ENCODE data around the gene SLC28A2. TPM values are rescaled to one million over a fixed set of nuclear protein-coding genes. Genes with fewer than 3 reads are reported as not detected.
"Not testable (repeated sequence)": the region's sequence is repeated elsewhere in the genome, so short reads cannot be mapped to it uniquely, and the experiment has no call there.

SLC28A2 gene
- polyA plus RNA-seq, 5 donors, result 0.25 to 0.84 (median 0.36) TPM

GRCh38 chr15:45262906-45263461 lies 10.9 kb downstream of the SLC28A2 start:
- DNase-seq, result no peak

GRCh38 chr15:45263854-45264253 lies 11.8 kb downstream of the SLC28A2 start:
- DNase-seq, result no peak

GRCh38 chr15:45265506-45265905 lies 13.5 kb downstream of the SLC28A2 start:
- DNase-seq, result no peak

- DNase-seq, result no peak
Measured at GRCh38 chr15:45268135-45268534, 16.1 kb downstream of the SLC28A2 start.

GRCh38 chr15:45274636-45275380 lies 22.8 kb downstream of the SLC28A2 start:
- no peak for DNase-seq

- DNase-seq, result peak; percentile 14 to 16
Measured at GRCh38 chr15:45276831-45277230, 24.8 kb downstream of the SLC28A2 start.

- DNase-seq, result peak; percentile 97 to 98
Measured at GRCh38 chr15:45279024-45279698, 27.1 kb downstream of the SLC28A2 start.

GRCh38 chr15:45285413-45285812 lies 33.4 kb downstream of the SLC28A2 start:
- no peak for DNase-seq

GRCh38 chr15:45287390-45287956 lies 35.4 kb downstream of the SLC28A2 start:
- DNase-seq, result no peak

- DNase-seq, result no peak
Measured at GRCh38 chr15:45288947-45289346, 36.9 kb downstream of the SLC28A2 start.

GRCh38 chr15:45291822-45292582 lies 40.0 kb downstream of the SLC28A2 start:
- DNase-seq, result no peak

- DNase-seq, result not testable (repeated sequence)
Measured at GRCh38 chr15:45293326-45293725, 41.3 kb downstream of the SLC28A2 start.

GRCh38 chr15:45298964-45299378 lies 46.9 kb downstream of the SLC28A2 start:
- DNase-seq, result not testable (repeated sequence)

GRCh38 chr15:45304711-45305110 lies 52.7 kb downstream of the SLC28A2 start:
- DNase-seq, result no peak

- no peak for DNase-seq
Measured at GRCh38 chr15:45306105-45306504, 54.1 kb downstream of the SLC28A2 start.

GRCh38 chr15:45307230-45307924 lies 55.3 kb downstream of the SLC28A2 start:
- peak; percentile 45 to 48 for DNase-seq

GRCh38 chr15:45314117-45314516 lies 62.1 kb downstream of the SLC28A2 start:
- not testable (repeated sequence) for DNase-seq

- DNase-seq, result no peak
Measured at GRCh38 chr15:45314960-45315359, 62.9 kb downstream of the SLC28A2 start.

- no peak for DNase-seq
Measured at GRCh38 chr15:45319472-45320214, 67.6 kb downstream of the SLC28A2 start.

- no peak for DNase-seq
Measured at GRCh38 chr15:45320581-45321205, 68.7 kb downstream of the SLC28A2 start.

All from right lung (tissue), 5 donors.